WERI-Rb-1 (cell line): ENCODE data around the gene DBT.
"Not testable (repeated sequence)": the region's sequence is repeated elsewhere in the genome, so short reads cannot be mapped to it uniquely, and the experiment has no call there.

Experiments
- DNase-seq: peaks from one replicate; pipeline ENCODE4 v3.0.0-alpha.2; 2020
- H3K27ac ChIP-seq: fragments of 250-450 bp; sonication (Bioruptor Pico); 2 replicates; pipeline ENCODE4 v1.5.1; 2020; ENCODE audit warnings: mild to moderate bottlenecking, moderate library complexity
- H3K27me3 ChIP-seq: fragments of 250-450 bp; sonication (Bioruptor Pico); 2 replicates; pipeline ENCODE4 v1.5.1; 2021; ENCODE audit warnings: mild to moderate bottlenecking, low read depth, moderate library complexity; ENCODE audit not compliant: insufficient read depth, severe bottlenecking
- H3K36me3 ChIP-seq: fragments of 250-450 bp; sonication (Bioruptor Pico); 2 replicates; pipeline ENCODE4 v1.5.1; 2020; ENCODE audit warnings: mild to moderate bottlenecking, moderate library complexity
- H3K4me3 ChIP-seq: 2 replicates; pipeline ENCODE4 v1.5.1; 2011; ENCODE audit warnings: low read depth, mild to moderate bottlenecking, control low read depth, low read length
- H3K9me3 ChIP-seq: fragments of 250-450 bp; sonication (Bioruptor Pico); 2 replicates; pipeline ENCODE4 v1.5.1; 2021; ENCODE audit warnings: mild to moderate bottlenecking, moderate library complexity; ENCODE audit not compliant: severe bottlenecking
- CTCF ChIP-seq: IDR thresholded peaks from 2 replicates; pipeline ENCODE4 v1.5.1; 2011; ENCODE audit warnings: low read depth, mild to moderate bottlenecking, control low read depth, inconsistent platforms, low read length

The DBT gene

GRCh38 chr1:100261686-100262085 is 12.1 kb upstream of the DBT start:
- no peaks in the 10 kb centered on the region for H3K36me3 ChIP-seq
- no peaks in the 10 kb centered on the region for H3K27me3 ChIP-seq
- no peak overlapping the region for H3K4me3 ChIP-seq
- DNase-seq, result no peak
- TF ChIP-seq CTCF, result no peak
- H3K27ac ChIP-seq, result no peak overlapping the region
- H3K9me3 ChIP-seq, result peaks cover 4% of the 10 kb centered on the region

- not testable (repeated sequence) for H3K4me3 ChIP-seq, H3K27ac ChIP-seq, H3K9me3 ChIP-seq, H3K36me3 ChIP-seq, H3K27me3 ChIP-seq, DNase-seq
Measured at GRCh38 chr1:100258427-100258826, 8.8 kb upstream of the DBT start.

- H3K27me3 ChIP-seq, H3K36me3 ChIP-seq, H3K4me3 ChIP-seq, H3K27ac ChIP-seq, H3K9me3 ChIP-seq, DNase-seq: not testable (repeated sequence)
Measured at GRCh38 chr1:100256273-100256672, 6.6 kb upstream of the DBT start.

GRCh38 chr1:100253552-100253951 is 3.9 kb upstream of the DBT start:
- no peak for DNase-seq
- no peaks in the 10 kb centered on the region for H3K27me3 ChIP-seq
- H3K36me3 ChIP-seq, result no peaks in the 10 kb centered on the region
- H3K27ac ChIP-seq, result no peak overlapping the region
- no peak overlapping the region for H3K4me3 ChIP-seq
- TF ChIP-seq CTCF, result no peak
- H3K9me3 ChIP-seq, result no peaks in the 10 kb centered on the region

- Histone ChIP-seq H3K36me3 (no peaks in the 10 kb centered on the region), H3K27ac (no peak overlapping the region), H3K4me3 (no peak overlapping the region), H3K27me3 (no peaks in the 10 kb centered on the region), H3K9me3 (no peaks in the 10 kb centered on the region)
- DNase-seq, result no peak
- TF ChIP-seq CTCF, result no peak
Measured at GRCh38 chr1:100252901-100253300, 3.3 kb upstream of the DBT start.

- H3K27ac ChIP-seq, result no peak overlapping the region
- no peaks in the 10 kb centered on the region for H3K9me3 ChIP-seq
- no peak overlapping the region for H3K4me3 ChIP-seq
- H3K27me3 ChIP-seq, result no peaks in the 10 kb centered on the region
- no peak for DNase-seq
- H3K36me3 ChIP-seq, result no peaks in the 10 kb centered on the region
- TF ChIP-seq CTCF, result no peak
Measured at GRCh38 chr1:100250807-100251206, 1.2 kb upstream of the DBT start.

GRCh38 chr1:100250264-100250663 is 630 bp upstream of the DBT start:
- TF ChIP-seq CTCF, result no peak
- no peak for DNase-seq
- H3K4me3 ChIP-seq, result peak overlapping the region; percentile 69
- H3K9me3 ChIP-seq, result no peaks in the 10 kb centered on the region
- H3K36me3 ChIP-seq, result no peaks in the 10 kb centered on the region
- no peaks in the 10 kb centered on the region for H3K27me3 ChIP-seq
- H3K27ac ChIP-seq, result no peak overlapping the region
